Urinary bladder (tissue), 4 donors: Measurements from ENCODE around the gene GUK1. TPM values are rescaled to one million over a fixed set of nuclear protein-coding genes. Genes with fewer than 3 reads are reported as not detected.

Source experiments
- DNase-seq: peaks from one replicate; pipeline ENCODE4 v3.0.0-alpha.2; 2015; ENCODE audit errors: extremely low spot score
- H3K27ac ChIP-seq: one replicate; pipeline ENCODE4 v1.5.1; 2013; ENCODE audit warnings: low read depth, mild to moderate bottlenecking, moderate library complexity
- H3K36me3 ChIP-seq: one replicate; pipeline ENCODE4 v1.6.1; 2013; ENCODE audit warnings: mild to moderate bottlenecking, moderate library complexity; ENCODE audit not compliant: insufficient read depth
- H3K4me1 ChIP-seq: one replicate; pipeline ENCODE4 v1.6.1; 2013; ENCODE audit warnings: mild to moderate bottlenecking, moderate library complexity; ENCODE audit not compliant: insufficient read depth
- H3K4me3 ChIP-seq: one replicate; pipeline ENCODE4 v1.5.1; 2013; ENCODE audit warnings: low read depth, low read length
- WGBS: extraction: QIAGEN DNeasy Blood & Tissue Kit; methylation state at CpG from one replicate; pipeline ENCODE4 v1.1.7; 2013; 5-methylcytosine and 5-hydroxymethylcytosine counted together
- polyA plus RNA-seq: library from polyadenylated mRNA; stranded (reverse); fragments of 200-250 nt; gene quantifications from one replicate; pipeline ENCODE4 v1.2.3, GENCODE V29; 2013
- total RNA-seq: library from RNA; depleted of rRNA; stranded (reverse); fragments of >200 nt; gene quantifications from one replicate; pipeline ENCODE4 v1.2.3, GENCODE V29; 2014
- donor health status: healthy with polysubstance abuse.
- donor health status: healthy.

The GUK1 gene
- total and polyA plus RNA-seq, 2 donors = 103 to 492 TPM

DNA sequence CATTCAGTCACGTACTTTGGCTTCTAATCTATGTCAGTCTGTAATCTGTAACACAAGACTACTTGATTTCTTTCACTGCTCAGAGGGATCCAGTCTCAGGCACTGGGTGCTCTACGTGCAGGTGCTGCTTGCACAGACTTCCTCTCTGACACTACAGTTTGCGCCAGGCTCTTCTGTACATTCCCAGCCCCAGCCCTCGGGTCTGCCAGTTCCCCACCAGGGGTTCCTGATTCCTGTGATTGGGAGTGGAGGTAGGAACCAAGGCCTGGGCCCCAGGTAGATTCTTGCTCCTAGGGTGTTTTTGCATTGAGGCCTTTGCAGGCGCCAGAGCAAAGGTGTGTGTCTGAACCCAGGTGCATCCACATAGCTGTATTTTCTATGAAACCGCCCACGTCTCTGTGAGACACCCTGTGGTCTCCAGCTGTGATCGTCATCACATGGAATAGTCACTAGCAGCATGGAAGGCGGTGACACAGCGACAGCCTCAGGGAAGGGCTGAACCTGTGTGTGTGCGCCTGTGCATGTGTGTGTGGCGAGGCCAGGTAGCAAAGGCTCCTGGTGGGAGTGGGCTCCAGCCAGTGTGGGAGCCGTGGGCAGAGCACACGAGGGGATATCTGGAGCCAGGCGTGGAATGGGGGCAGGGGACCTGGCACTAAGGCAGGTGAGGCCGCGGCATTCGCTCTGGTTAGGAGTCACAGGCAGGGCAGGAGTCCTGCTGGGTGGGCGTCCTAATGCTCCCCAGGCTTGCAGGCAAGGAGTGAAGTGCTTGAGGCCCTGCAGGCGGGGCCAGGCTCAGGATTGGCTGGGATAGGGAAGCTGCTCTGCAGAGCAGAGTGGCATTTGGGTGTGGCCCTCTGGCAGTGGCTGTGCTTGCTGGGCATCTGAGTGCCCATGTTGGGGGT lies 14.8 kb downstream of the GUK1 start:
- Histone ChIP-seq H3K36me3 (no peaks in the 10 kb centered on the region), H3K27ac (no peak overlapping the region), H3K4me3 (no peak overlapping the region), H3K4me1 (no peaks in the 10 kb centered on the region)
- 83% methylated on average over 20 of the region's 20 CpGs for WGBS
- no peak for DNase-seq

DNA sequence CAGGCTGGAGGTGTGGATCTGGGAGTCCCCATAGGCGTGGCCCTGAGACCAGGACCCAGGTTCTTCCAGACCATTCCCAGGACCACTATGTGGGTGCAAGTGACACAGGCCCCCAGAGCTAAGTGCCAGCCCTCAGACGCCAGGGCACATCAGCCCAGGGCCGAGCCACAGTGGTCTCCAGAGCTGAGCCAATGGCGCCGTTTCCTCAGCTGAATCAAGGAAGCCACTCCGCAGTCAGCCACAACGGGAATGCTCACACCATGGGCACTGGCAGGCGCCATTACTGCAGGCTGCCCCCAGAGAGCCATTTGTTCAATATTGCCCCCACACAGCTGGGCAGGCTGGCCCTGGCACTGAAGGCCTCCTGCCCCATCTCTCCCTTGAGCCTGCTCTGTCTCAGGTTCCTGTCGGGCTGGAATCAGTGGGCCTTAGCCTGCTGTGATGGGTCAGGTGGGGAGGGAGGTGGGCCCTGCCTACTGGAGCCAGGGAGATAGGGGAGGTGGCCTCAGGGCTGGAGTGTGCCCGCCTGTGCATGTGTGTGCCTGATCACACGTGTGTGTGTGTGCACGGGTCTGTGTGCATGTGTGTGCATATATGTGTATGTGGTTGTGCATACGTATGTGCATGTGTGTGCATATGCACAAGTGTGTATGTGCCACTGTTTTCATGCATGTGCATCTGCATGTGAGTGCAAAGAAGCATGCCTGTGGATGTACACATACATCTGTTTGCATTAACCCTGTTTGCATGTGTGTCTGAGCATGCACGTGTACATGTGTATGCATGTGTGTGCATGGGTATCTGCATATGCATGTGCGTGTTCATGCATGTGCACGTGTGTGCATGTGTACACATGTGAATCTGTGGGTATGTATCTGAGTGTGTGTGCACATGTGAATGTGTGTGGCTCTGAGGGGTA lies 15.8 kb downstream of the GUK1 start:
- no peak overlapping the region for H3K27ac ChIP-seq
- no peaks in the 10 kb centered on the region for H3K36me3 ChIP-seq
- H3K4me3 ChIP-seq = no peak overlapping the region
- H3K4me1 ChIP-seq = no peaks in the 10 kb centered on the region
- DNase-seq = no peak
- 88% methylated on average over 16 of the region's 16 CpGs for WGBS

- H3K4me1 ChIP-seq = no peaks in the 10 kb centered on the region
- WGBS = 75% methylated on average over 9 of the region's 9 CpGs
- H3K4me3 ChIP-seq = no peak overlapping the region
- no peaks in the 10 kb centered on the region for H3K36me3 ChIP-seq
- no peak for DNase-seq
- no peak overlapping the region for H3K27ac ChIP-seq
These were observed 16.4 kb downstream of the GUK1 start for GRCh38 chr1:228156515-228156881.

- no peak for DNase-seq
- Histone ChIP-seq H3K27ac (no peak overlapping the region), H3K36me3 (no peaks in the 10 kb centered on the region), H3K4me1 (no peaks in the 10 kb centered on the region), H3K4me3 (no peak overlapping the region)
- 79% methylated on average over 24 of the region's 24 CpGs for WGBS
These were observed 17.1 kb downstream of the GUK1 start for GRCh38 chr1:228156941-228157728.

GRCh38 chr1:228157729-228158126 lies 17.6 kb downstream of the GUK1 start:
- Histone ChIP-seq H3K4me1 (no peaks in the 10 kb centered on the region), H3K4me3 (no peak overlapping the region), H3K36me3 (no peaks in the 10 kb centered on the region), H3K27ac (no peak overlapping the region)
- WGBS = 69% methylated on average over 43 of the region's 43 CpGs
- no peak for DNase-seq

GRCh38 chr1:228158151-228159007 lies 18.3 kb downstream of the GUK1 start:
- WGBS = 54% methylated on average over 98 of the region's 98 CpGs
- Histone ChIP-seq H3K4me1 (no peaks in the 10 kb centered on the region), H3K36me3 (no peaks in the 10 kb centered on the region), H3K4me3 (no peak overlapping the region), H3K27ac (no peak overlapping the region)
- DNase-seq = no peak

- Histone ChIP-seq H3K27ac (no peak overlapping the region), H3K4me1 (no peaks in the 10 kb centered on the region), H3K36me3 (no peaks in the 10 kb centered on the region), H3K4me3 (no peak overlapping the region)
- no peak for DNase-seq
- WGBS = 84% methylated on average over 14 of the region's 14 CpGs
These were observed 19.1 kb downstream of the GUK1 start for GRCh38 chr1:228159008-228159665.

DNA sequence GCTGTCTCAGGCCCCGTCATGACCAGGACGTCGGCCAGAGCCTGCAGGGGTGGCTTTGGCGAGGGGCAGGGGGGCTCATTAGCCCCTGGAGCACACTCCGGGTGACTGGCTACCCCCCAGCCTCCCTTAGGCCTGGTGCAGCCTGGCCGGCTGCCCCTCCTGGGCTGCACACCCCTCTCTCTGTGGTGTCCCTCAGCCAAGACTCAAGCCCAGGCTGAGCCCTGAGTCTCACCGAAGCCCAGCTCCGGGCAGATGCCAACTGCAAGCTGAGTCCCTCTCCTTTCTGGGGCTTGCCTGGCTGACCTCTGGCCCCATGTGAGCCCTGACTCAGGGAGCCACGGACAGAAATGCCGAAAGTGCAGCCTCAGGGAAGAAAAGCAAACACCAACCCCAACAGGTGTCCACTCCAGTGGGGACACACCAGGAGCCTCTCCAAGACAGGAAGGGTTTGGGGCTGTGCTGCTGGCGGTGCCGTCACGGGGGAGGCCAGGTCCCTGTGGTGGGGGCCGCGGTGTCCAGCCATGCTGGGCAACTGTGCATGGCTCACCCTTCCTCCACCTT lies 20.2 kb downstream of the GUK1 start:
- H3K36me3 ChIP-seq = no peaks in the 10 kb centered on the region
- H3K4me3 ChIP-seq = no peak overlapping the region
- no peak for DNase-seq
- H3K27ac ChIP-seq = no peak overlapping the region
- no peaks in the 10 kb centered on the region for H3K4me1 ChIP-seq
- WGBS = 78% methylated on average over 15 of the region's 15 CpGs

DNA sequence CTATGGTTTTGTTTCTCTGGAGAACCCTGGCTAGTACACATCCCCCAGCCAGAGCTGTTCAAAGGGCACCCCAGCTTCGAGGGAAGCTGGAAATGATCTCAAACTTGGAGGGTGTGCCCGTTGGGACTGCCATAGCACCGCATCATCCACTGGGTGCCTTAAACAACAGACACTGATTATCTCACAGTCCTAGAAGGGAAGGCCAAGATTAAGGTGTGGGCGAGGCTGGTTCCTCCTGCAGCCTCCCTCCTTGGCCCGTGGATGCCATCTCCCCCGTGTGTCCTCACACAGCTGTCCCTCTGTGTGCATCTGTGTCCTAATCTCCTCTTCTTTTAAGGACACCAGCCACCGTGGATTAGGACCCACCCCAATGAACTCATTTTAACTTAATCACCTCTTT lies 21.3 kb downstream of the GUK1 start:
- H3K4me1 ChIP-seq = no peaks in the 10 kb centered on the region
- WGBS = 46% methylated on average over 7 of the region's 7 CpGs
- H3K36me3 ChIP-seq = no peaks in the 10 kb centered on the region
- DNase-seq = no peak
- no peak overlapping the region for H3K27ac ChIP-seq
- no peak overlapping the region for H3K4me3 ChIP-seq

GRCh38 chr1:228161866-228162265 lies 21.8 kb downstream of the GUK1 start:
- Histone ChIP-seq H3K27ac (no peak overlapping the region), H3K36me3 (no peaks in the 10 kb centered on the region), H3K4me3 (no peak overlapping the region), H3K4me1 (peaks cover 2% of the 10 kb centered on the region)
- DNase-seq = no peak
- 73% methylated on average over 9 of the region's 9 CpGs for WGBS

DNA sequence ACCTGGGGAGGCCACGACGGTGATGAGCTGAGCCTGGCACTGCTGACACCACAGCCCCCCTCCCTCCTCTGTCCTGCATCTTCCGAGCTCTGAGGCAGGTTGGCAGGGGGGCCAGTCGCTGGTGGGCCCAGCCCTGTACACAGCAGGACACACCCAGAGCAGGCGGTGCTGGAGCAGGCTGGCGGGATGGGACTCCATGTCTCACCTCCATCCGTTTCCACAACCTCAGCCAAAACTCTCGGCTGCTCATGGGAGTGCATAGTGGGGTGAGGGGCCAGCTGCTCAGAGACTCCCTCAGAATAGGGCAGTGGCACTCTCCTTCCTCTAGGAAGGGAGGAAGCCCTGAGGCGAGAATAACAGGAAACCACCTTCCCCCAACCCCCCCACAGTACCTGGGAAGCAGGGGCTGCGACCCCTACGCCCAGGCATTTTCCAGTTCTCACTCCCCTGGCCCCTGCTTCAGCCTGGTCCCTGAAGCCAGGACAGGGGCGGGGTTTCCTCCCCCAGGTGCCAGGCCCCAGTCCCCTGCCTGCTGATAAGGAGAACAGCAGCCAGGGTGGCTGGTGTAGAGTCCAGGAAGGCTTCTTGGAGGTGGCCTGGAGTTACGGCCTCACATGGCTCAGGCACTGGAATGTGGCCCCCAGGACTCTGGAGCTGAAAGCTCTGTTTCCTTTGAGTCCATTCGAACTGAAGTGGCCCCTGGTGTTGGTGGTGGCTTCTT lies 22.4 kb downstream of the GUK1 start:
- DNase-seq = no peak
- H3K4me1 ChIP-seq = peaks cover 2% of the 10 kb centered on the region
- peak overlapping the region; percentile 50 for H3K27ac ChIP-seq
- no peak overlapping the region for H3K4me3 ChIP-seq
- H3K36me3 ChIP-seq = no peaks in the 10 kb centered on the region
- 21% methylated on average over 14 of the region's 14 CpGs for WGBS
